Upper lobe of left lung (tissue), 6 donors: Measurements from ENCODE around the gene TPRX1. TPM values are rescaled to one million over a fixed set of nuclear protein-coding genes. Genes with fewer than 3 reads are reported as not detected.
"Not testable (repeated sequence)": the region's sequence is repeated elsewhere in the genome, so short reads cannot be mapped to it uniquely, and the experiment has no call there.

Experiments
- ATAC-seq, 2 donors: fragments of 200-7000 bp; cut with Tn5 transposase; one replicate each; pipeline ENCODE4 v1.9.1; 2022; ENCODE audit warnings: mild to moderate bottlenecking in 2 of 2, moderate library complexity in 2 of 2; ENCODE audit not compliant: low FRiP score in 2 of 2
- DNase-seq, 2 donors: peaks; one replicate each; pipeline ENCODE4 v3.0.0-alpha.2; 2019 to 2020
- H3K27ac ChIP-seq, 4 donors: fragments of 200-600 bp; sonication (generic); one replicate each; pipeline ENCODE4 v1.5.1; 2016 to 2019
- H3K27me3 ChIP-seq, 4 donors: fragments of 200-600 bp; sonication (generic); one replicate each; pipeline ENCODE4 v1.5.1; 2017 to 2019
- H3K36me3 ChIP-seq, 4 donors: fragments of 200-600 bp; sonication (generic); one replicate each; pipeline ENCODE4 v1.5.1; 2016 to 2019
- H3K4me1 ChIP-seq, 4 donors: fragments of 200-600 bp; sonication (generic); one replicate each; pipeline ENCODE4 v1.5.1; 2018 to 2019
- H3K4me3 ChIP-seq, 4 donors: fragments of 200-600 bp; sonication (generic); one replicate each; pipeline ENCODE4 v1.5.1; 2017 to 2019; ENCODE audit warnings: mild to moderate bottlenecking in 2 of 4, moderate library complexity in 1 of 4
- H3K9me3 ChIP-seq, 4 donors: fragments of 200-600 bp; sonication (generic); one replicate each; pipeline ENCODE4 v1.5.1; 2018 to 2019
- EP300 ChIP-seq, 4 donors: sonication (generic); formaldehyde crosslinking; IDR thresholded peaks; one replicate each; pipeline ENCODE4 v1.5.1; 2017; ENCODE audit warnings: antibody characterized with exemption in 4 of 4, control low read depth in 2 of 4
- POLR2A ChIP-seq, 4 donors: fragments of 450-650 bp; IDR thresholded peaks; one replicate each; pipeline ENCODE4 v1.5.1; 2016 to 2017; ENCODE audit warnings: antibody characterized with exemption in 4 of 4, mild to moderate bottlenecking in 2 of 4
- POLR2AphosphoS5 ChIP-seq, 2 donors: sonication (generic); formaldehyde crosslinking; IDR thresholded peaks; one replicate each; pipeline ENCODE4 v1.5.1; 2017; ENCODE audit warnings: antibody characterized with exemption in 2 of 2
- WGBS, 2 donors: methylation state at CpG; one replicate each; pipeline ENCODE4 v1.1.5; 2017 to 2018; 5-methylcytosine and 5-hydroxymethylcytosine counted together
- total RNA-seq, 6 donors: library from RNA; depleted of rRNA in 4 of 6; stranded (reverse); fragments of >200 nt in 4 of 6; gene quantifications; one replicate each; pipeline versions ENCODE4 v1.1.0 to v1.2.1, GENCODE V29; 2016 to 2021
- TF ChIP-seq, protein P1 (sequence below), 6 experiments: fragments of 450-650 bp in 4 of 6; fragments of 200-600 bp in 2 of 6; sonication (generic) in 2 of 6; IDR thresholded peaks; one replicate each; pipeline ENCODE4 v1.5.1; 2016 to 2019; ENCODE audit warnings: antibody characterized with exemption in 6 of 6
- donor health status: DM: no; HTN: no; CAD: no; lungs with moderate emphysema.
- donor health status: DM: no; HTN: yes; CAD: no; lungs with severe emphysema.

TPRX1 gene
- total RNA-seq, 6 donors from 2014 or later, result not detected

DNA sequence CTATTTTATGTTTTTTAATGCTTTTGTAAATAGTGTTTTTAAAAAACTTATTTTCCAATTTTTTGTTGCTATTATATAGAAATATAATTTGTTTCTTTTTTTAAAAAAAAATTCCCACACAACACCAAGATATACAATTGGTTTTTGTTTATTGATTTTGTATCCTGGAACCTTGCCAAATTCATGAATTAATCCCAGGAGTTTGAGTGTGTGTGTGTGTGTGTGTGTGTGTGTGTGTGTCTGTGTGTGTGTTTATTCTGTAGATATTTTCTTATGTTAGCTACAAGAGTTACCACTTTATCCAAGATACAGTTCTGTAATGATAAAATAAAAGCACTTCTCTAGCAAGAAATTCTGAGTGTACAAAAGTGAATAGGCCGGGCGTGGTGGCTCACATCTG is 7.6 kb downstream of the TPRX1 start:
- Histone ChIP-seq H3K4me3 (no peak overlapping the region), H3K27me3 (no peaks in the 10 kb centered on the region), H3K36me3 (no peaks in the 10 kb centered on the region), H3K9me3 (no peaks in the 10 kb centered on the region), H3K4me1 (no peaks in the 10 kb centered on the region), H3K27ac (no peak overlapping the region)
- 67 to 80% methylated on average over 2 of the region's 2 CpGs for WGBS, 2 donors
- ATAC-seq (no peak), DNase-seq (no peak)
- TF ChIP-seq, protein P1, sequence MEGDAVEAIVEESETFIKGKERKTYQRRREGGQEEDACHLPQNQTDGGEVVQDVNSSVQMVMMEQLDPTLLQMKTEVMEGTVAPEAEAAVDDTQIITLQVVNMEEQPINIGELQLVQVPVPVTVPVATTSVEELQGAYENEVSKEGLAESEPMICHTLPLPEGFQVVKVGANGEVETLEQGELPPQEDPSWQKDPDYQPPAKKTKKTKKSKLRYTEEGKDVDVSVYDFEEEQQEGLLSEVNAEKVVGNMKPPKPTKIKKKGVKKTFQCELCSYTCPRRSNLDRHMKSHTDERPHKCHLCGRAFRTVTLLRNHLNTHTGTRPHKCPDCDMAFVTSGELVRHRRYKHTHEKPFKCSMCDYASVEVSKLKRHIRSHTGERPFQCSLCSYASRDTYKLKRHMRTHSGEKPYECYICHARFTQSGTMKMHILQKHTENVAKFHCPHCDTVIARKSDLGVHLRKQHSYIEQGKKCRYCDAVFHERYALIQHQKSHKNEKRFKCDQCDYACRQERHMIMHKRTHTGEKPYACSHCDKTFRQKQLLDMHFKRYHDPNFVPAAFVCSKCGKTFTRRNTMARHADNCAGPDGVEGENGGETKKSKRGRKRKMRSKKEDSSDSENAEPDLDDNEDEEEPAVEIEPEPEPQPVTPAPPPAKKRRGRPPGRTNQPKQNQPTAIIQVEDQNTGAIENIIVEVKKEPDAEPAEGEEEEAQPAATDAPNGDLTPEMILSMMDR (IDR thresholded peaks at IDR 0.05), result no peak
- TF ChIP-seq POLR2AphosphoS5 (IDR thresholded peaks at IDR 0.05) (no peak), POLR2A (IDR thresholded peaks at IDR 0.05) (no peak), EP300 (IDR thresholded peaks at IDR 0.05) (no peak)

DNA sequence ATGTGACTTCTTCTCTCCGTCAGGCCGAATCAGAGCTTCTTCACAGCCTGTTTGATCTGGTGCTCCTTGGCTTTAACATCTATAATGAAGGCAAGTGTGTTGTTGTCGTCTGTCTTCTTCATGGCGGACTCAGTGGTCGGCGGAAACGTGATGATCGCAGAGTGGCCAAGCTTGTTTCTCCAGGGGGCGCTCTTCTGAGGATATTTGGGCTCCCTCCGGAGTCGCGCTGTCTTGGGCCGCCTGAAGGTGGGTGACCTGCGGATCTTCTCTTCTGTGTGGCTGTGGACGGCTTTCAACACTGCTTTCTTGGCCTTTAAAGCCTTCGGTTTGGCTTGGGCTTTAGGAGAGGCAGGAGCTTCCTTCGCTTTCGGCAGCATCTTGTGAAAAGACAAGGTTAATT is 9.8 kb downstream of the TPRX1 start:
- DNase-seq (no peak), ATAC-seq (no peak)
- Histone ChIP-seq H3K4me1 (peaks cover 0 to 8% (median 0%) of the 10 kb centered on the region in 4 donors), H3K27ac (no peak overlapping the region), H3K27me3 (no peaks in the 10 kb centered on the region), H3K4me3 (no peak overlapping the region), H3K9me3 (no peaks in the 10 kb centered on the region), H3K36me3 (no peaks in the 10 kb centered on the region)
- WGBS, 2 donors, result 76 to 87% methylated on average over 18 of the region's 18 CpGs
- TF ChIP-seq, protein P1 (IDR thresholded peaks at IDR 0.05), result no peak
- TF ChIP-seq EP300 (IDR thresholded peaks at IDR 0.05) (no peak), POLR2AphosphoS5 (IDR thresholded peaks at IDR 0.05) (no peak), POLR2A (IDR thresholded peaks at IDR 0.05) (no peak)

DNA sequence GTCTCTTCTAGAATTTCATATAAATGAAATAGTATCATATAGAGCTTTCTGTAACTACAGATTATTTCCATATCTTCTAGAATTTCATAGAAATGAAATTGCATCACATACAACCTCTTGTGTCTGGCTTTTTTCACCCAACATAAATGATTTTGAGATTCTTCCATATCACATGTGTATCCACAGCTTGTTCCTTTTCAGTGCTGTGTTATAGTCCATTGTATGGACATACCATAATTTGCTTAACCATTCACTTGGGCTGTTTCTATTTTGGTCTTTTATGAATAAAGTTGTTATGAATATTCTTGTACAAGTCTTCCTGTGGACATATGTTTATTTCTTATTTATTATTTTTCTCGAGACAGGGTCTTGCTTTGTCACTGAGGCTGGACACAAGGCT is 11.7 kb downstream of the TPRX1 start:
- Histone ChIP-seq H3K4me1 (peaks cover 0 to 8% (median 1%) of the 10 kb centered on the region in 4 donors), H3K27ac (no peak overlapping the region), H3K9me3 (no peaks in the 10 kb centered on the region), H3K36me3 (peaks cover 0 to 7% (median 1%) of the 10 kb centered on the region in 4 donors), H3K27me3 (no peaks in the 10 kb centered on the region), H3K4me3 (no peak overlapping the region)
- DNase-seq (no peak), ATAC-seq (no peak)
- no peak for TF ChIP-seq POLR2A (IDR thresholded peaks at IDR 0.05)
- TF ChIP-seq EP300 (IDR thresholded peaks at IDR 0.05), result no peak
- TF ChIP-seq POLR2AphosphoS5 (IDR thresholded peaks at IDR 0.05), result no peak
- TF ChIP-seq, protein P1 (IDR thresholded peaks at IDR 0.05), result no peak
- 91 to 95% methylated on average over 1 of the region's 1 CpG for WGBS, 2 donors

DNA sequence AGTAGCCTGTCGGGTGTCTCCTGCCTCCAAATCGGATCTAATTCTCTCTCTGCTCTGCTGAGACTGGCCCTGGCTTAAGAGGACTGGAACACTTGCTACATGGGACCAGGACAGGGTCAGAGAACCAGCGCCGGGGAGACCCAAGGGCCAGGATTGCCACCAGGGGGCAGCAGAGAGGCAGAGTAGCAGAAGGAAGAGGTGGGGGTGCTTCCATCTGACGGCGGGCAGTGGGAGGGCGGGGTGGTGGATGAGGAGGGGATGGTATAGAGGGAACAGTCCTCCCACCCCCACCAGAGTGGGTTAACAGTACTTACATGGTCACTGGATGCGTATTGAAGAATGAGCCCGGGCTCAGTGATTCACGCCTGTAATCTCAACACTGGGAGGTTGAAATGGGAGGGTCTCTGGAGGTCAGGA is 13.9 kb downstream of the TPRX1 start:
- Histone ChIP-seq H3K4me3 (no peak overlapping the region), H3K27me3 (no peaks in the 10 kb centered on the region), H3K36me3 (peaks cover 5 to 29% (median 8%) of the 10 kb centered on the region in 4 donors), H3K27ac (no peak overlapping the region), H3K9me3 (no peaks in the 10 kb centered on the region), H3K4me1 (peaks cover 0 to 8% (median 1%) of the 10 kb centered on the region in 4 donors)
- peak; percentile 71 to 86 for DNase-seq
- no peak for TF ChIP-seq POLR2AphosphoS5 (IDR thresholded peaks at IDR 0.05)
- TF ChIP-seq, protein P1 (IDR thresholded peaks at IDR 0.05), result peak; percentile 64 to 83 (median 72)
- WGBS, 2 donors, result 10 to 19% methylated on average over 10 of the region's 10 CpGs
- ATAC-seq, result peak; percentile 77 to 91

DNA sequence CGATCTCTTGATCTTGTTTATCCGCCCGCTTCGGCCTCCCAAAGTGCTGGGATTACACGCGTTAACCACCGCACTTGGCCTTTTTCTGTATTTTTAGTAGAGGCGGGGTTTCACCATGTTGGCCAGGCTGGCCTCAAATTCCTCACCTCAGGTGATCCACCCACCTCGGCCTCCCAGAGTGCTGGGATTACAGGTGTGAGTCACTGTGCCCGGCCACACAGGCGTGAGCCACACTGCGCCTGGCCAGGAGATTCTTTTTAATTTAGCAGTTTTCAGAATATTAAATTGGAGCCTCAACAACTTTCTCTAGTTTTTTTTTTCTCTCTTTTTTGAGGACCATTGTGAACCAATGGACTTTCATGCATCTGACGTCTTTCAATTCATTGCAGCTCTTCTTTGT is 14.5 kb downstream of the TPRX1 start:
- H3K4me3 ChIP-seq, DNase-seq, H3K9me3 ChIP-seq, ATAC-seq, H3K27ac ChIP-seq, H3K4me1 ChIP-seq, H3K27me3 ChIP-seq: not testable (repeated sequence)
- peaks cover 5 to 35% (median 14%) of the 10 kb centered on the region in 4 donors for H3K36me3 ChIP-seq
- WGBS, 2 donors, result 90 to 93% methylated on average over 13 of the region's 13 CpGs

DNA sequence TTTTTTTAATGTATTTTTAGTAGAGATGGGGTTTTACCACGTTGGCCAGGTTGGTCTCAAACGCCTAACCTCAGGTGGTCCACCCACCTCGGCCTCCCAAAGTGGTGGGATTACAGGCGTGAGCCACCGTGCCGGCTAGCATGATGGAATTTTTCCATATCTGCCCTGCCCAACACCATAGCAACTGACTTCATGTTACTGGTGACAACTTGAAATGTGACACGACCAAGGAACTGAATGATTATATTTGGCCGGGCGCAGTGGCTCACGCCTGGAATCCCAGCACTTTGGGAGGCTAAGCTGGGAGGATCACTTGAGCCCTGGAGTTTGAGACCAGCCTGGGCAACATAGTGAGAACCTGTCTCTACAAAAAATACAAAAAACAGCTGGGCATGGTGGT is 17.0 kb downstream of the TPRX1 start:
- H3K36me3 ChIP-seq, result peaks cover 9 to 60% (median 36%) of the 10 kb centered on the region in 4 donors
- H3K27ac ChIP-seq, ATAC-seq, H3K27me3 ChIP-seq, DNase-seq, H3K4me3 ChIP-seq, H3K9me3 ChIP-seq, H3K4me1 ChIP-seq: not testable (repeated sequence)
- WGBS, 2 donors, result 86 to 89% methylated on average over 10 of the region's 10 CpGs
